Testis (tissue), 2 donors: ENCODE data around the gene TTL.

Experiments
- POLR2A ChIP-seq: fragments of 450-650 bp; IDR thresholded peaks from one replicate; pipeline ENCODE4 v1.6.1; 2017; ENCODE audit warnings: antibody characterized with exemption, mild to moderate bottlenecking, moderate library complexity
- TF ChIP-seq, protein P1 (sequence below), 3 experiments: fragments of 450-650 bp in 2 of 3; fragments of 200-600 bp in 1 of 3; sonication (generic) in 1 of 3; IDR thresholded peaks; one replicate each; pipeline ENCODE4 v1.5.1; 2016 to 2019; ENCODE audit warnings: antibody characterized with exemption in 3 of 3, mild to moderate bottlenecking in 2 of 3, moderate library complexity in 1 of 3

DNA sequence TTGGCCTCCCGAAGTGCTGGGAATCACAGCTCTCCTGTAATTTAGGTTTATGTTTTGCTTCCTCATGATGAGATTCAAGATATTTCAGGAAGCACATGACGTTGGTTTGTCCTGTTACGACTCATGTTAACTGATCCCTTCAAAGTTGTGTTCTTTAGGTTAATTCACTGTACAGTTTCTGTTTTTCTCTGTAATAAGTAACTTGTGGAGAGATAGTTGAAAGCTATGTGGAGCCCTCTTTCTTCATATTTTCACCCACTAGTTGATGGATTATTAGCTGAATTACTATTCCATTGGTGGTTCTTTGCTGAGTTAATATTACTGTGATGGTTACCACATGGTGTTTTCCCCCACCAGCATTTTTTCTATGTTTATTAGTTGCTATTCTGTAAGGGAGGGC is 84.1 kb downstream of the TTL start:
- TF ChIP-seq POLR2A: no peak
- TF ChIP-seq, protein P1, sequence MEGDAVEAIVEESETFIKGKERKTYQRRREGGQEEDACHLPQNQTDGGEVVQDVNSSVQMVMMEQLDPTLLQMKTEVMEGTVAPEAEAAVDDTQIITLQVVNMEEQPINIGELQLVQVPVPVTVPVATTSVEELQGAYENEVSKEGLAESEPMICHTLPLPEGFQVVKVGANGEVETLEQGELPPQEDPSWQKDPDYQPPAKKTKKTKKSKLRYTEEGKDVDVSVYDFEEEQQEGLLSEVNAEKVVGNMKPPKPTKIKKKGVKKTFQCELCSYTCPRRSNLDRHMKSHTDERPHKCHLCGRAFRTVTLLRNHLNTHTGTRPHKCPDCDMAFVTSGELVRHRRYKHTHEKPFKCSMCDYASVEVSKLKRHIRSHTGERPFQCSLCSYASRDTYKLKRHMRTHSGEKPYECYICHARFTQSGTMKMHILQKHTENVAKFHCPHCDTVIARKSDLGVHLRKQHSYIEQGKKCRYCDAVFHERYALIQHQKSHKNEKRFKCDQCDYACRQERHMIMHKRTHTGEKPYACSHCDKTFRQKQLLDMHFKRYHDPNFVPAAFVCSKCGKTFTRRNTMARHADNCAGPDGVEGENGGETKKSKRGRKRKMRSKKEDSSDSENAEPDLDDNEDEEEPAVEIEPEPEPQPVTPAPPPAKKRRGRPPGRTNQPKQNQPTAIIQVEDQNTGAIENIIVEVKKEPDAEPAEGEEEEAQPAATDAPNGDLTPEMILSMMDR (IDR thresholded peaks at IDR 0.05): no peak
